SK-N-SH (cell line): ENCODE measurements around the gene NALCN. TPM values are rescaled to one million over a fixed set of nuclear protein-coding genes. Genes with fewer than 3 reads are reported as not detected.

ENCODE experiments used
- CTCF ChIA-PET: fragments of 300-600, 350-600 bp; formaldehyde crosslinking; extraction: SDS; loops from one replicate; lab custom pipeline; 2021; lab: Yijun Ruan, JAX
- POLR2A ChIA-PET: fragments of 350-600 bp; sonication (Branson Sonifier 250); formaldehyde crosslinking; extraction: SDS; loops from one replicate; lab custom pipeline; 2020; ENCODE audit warnings: antibody characterized with exemption, inconsistent platforms; lab: Yijun Ruan, JAX
- DNase-seq: peaks from one replicate; pipeline ENCODE4 v3.0.0; 2012
- H2AFZ ChIP-seq: fragments of 200-600 bp; sonication (generic); 2 replicates; pipeline ENCODE4 v1.8.1; 2016; ENCODE audit warnings: antibody characterized with exemption, mild to moderate bottlenecking, low read depth
- H3F3A ChIP-seq: fragments of 200-600 bp; sonication (generic); replicated peaks from 2 replicates; pipeline ENCODE3; 2016; ENCODE audit warnings: antibody characterized with exemption, mild to moderate bottlenecking; ENCODE audit not compliant: insufficient read depth
- H3K27ac ChIP-seq, 2 experiments: fragments of 200-500 bp in 1 of 2; fragments of 200-600 bp in 1 of 2; sonication (Bioruptor generic) in 1 of 2; sonication (generic), shearing (Covaris generic) in 1 of 2; 2 replicates each; pipeline versions ENCODE4 v1.5.1 to v1.6.1; 2014 to 2016; ENCODE audit warnings: low read depth in 2 of 2, inconsistent platforms in 1 of 2, low read length in 1 of 2, mild to moderate bottlenecking in 1 of 2, mixed read lengths in 1 of 2
- H3K27me3 ChIP-seq: fragments of 200-600 bp; sonication (generic), shearing (Covaris generic); 2 replicates; pipeline ENCODE4 v1.6.1; 2016; ENCODE audit warnings: mixed run types; ENCODE audit not compliant: insufficient read depth
- H3K36me3 ChIP-seq, 2 experiments: fragments of 200-500 bp in 1 of 2; fragments of 200-600 bp in 1 of 2; sonication (Bioruptor generic) in 1 of 2; sonication (generic) in 1 of 2; replicated peaks in 1 of 2; 2 replicates each; pipeline versions ENCODE3 to v1.5.1; 2014 to 2016; ENCODE audit warnings: low read length in 1 of 2, mild to moderate bottlenecking in 1 of 2; ENCODE audit not compliant: insufficient read depth in 2 of 2, control insufficient read depth in 1 of 2
- H3K4me1 ChIP-seq, 2 experiments: fragments of 200-500 bp in 1 of 2; fragments of 200-600 bp in 1 of 2; sonication (Bioruptor generic) in 1 of 2; sonication (generic), shearing (Covaris generic) in 1 of 2; 2 replicates each; pipeline versions ENCODE4 v1.5.1 to v1.6.1; 2014 to 2016; ENCODE audit warnings: low read depth in 1 of 2, low read length in 1 of 2, mixed run types in 1 of 2; ENCODE audit not compliant: insufficient read depth in 2 of 2, control insufficient read depth in 1 of 2
- H3K4me2 ChIP-seq: fragments of 200-600 bp; sonication (generic), shearing (Covaris generic); 2 replicates; pipeline ENCODE4 v1.6.1; 2017; ENCODE audit warnings: mixed run types
- H3K4me3 ChIP-seq, 2 experiments: fragments of 200-500 bp in 1 of 2; fragments of 200-600 bp in 1 of 2; sonication (Bioruptor generic) in 1 of 2; sonication (generic), shearing (Covaris generic) in 1 of 2; 2 replicates each; pipeline versions ENCODE4 v1.5.1 to v1.8.1; 2014 to 2016; ENCODE audit warnings: low read depth in 2 of 2, inconsistent platforms in 1 of 2, low read length in 1 of 2, mild to moderate bottlenecking in 1 of 2, mixed read lengths in 1 of 2, moderate library complexity in 1 of 2
- H3K79me2 ChIP-seq: fragments of 200-600 bp; sonication (generic); 2 replicates; pipeline ENCODE4 v1.8.1; 2017; ENCODE audit warnings: mild to moderate bottlenecking; ENCODE audit not compliant: insufficient read depth
- H3K9ac ChIP-seq: fragments of 200-600 bp; sonication (generic); 2 replicates; pipeline ENCODE4 v1.6.1; 2017; ENCODE audit warnings: mixed run types
- H3K9me2 ChIP-seq: fragments of 200-600 bp; sonication (generic); 2 replicates; pipeline ENCODE4 v1.6.1; 2017; ENCODE audit warnings: mixed run types
- H3K9me3 ChIP-seq: fragments of 200-600 bp; sonication (generic); 2 replicates; pipeline ENCODE4 v1.6.1; 2017; ENCODE audit warnings: mixed run types, mild to moderate bottlenecking, moderate library complexity
- H4K20me1 ChIP-seq: fragments of 200-600 bp; sonication (generic); 2 replicates; pipeline ENCODE4 v1.6.1; 2017; ENCODE audit warnings: mild to moderate bottlenecking, mixed run types; ENCODE audit not compliant: insufficient read depth
- CHD2 ChIP-seq: fragments of 150-350 bp; IDR thresholded peaks from 2 replicates; pipeline ENCODE4 v1.6.1; 2018; ENCODE audit warnings: low read length; ENCODE audit not compliant: partially characterized antibody
- EP300 ChIP-seq, 2 experiments: IDR thresholded peaks; 2 replicates each; pipeline versions ENCODE4 v1.4.0 to v1.6.1; 2012; ENCODE audit warnings: borderline replicate concordance in 1 of 2, low read depth in 1 of 2, low read length in 1 of 2
- FOXM1 ChIP-seq: IDR thresholded peaks from 2 replicates; pipeline ENCODE4 v1.4.0; 2012; ENCODE audit warnings: low read depth, mild to moderate bottlenecking
- GATA2 ChIP-seq: sonication (generic); formaldehyde crosslinking; IDR thresholded peaks from 2 replicates; pipeline ENCODE4 v1.5.0; 2020; ENCODE audit warnings: mild to moderate bottlenecking, missing genetic modification reagents
- JUND ChIP-seq: IDR thresholded peaks from 2 replicates; pipeline ENCODE4 v1.4.0; 2012
- MAX ChIP-seq: IDR thresholded peaks from 2 replicates; pipeline ENCODE4 v1.4.0; 2012; ENCODE audit warnings: low read depth
- MXI1 ChIP-seq: IDR thresholded peaks from 2 replicates; pipeline ENCODE4 v1.6.1; 2012; ENCODE audit warnings: mild to moderate bottlenecking, low read depth, low read length, improper control_type of control experiment
- RAD21 ChIP-seq: IDR thresholded peaks from 2 replicates; pipeline ENCODE4 v1.6.1; 2012; ENCODE audit warnings: mild to moderate bottlenecking, low read length
- RCOR1 ChIP-seq: fragments of 150-350 bp; IDR thresholded peaks from 2 replicates; pipeline ENCODE4 v1.6.1; 2017; ENCODE audit warnings: antibody characterized with exemption, low read length
- REST ChIP-seq: IDR thresholded peaks from 2 replicates; pipeline ENCODE4 v1.6.1; 2012; ENCODE audit warnings: mild to moderate bottlenecking, low read depth, low read length, moderate library complexity
- RFX5 ChIP-seq: IDR thresholded peaks from 2 replicates; pipeline ENCODE4 v1.6.1; 2012; ENCODE audit warnings: mild to moderate bottlenecking, improper control_type of control experiment, low read length
- SMC3 ChIP-seq: IDR thresholded peaks from 2 replicates; pipeline ENCODE4 v1.6.1; 2012; ENCODE audit warnings: low read depth, low read length, improper control_type of control experiment
- TCF12 ChIP-seq: IDR thresholded peaks from 2 replicates; pipeline ENCODE4 v1.4.0; 2012
- YY1 ChIP-seq: IDR thresholded peaks from 2 replicates; pipeline ENCODE4 v1.4.0; 2012; ENCODE audit warnings: low read depth, mild to moderate bottlenecking
- WGBS: methylation state at CpG from one replicate; pipeline ENCODE4 v1.1.6; 2017; ENCODE audit warnings: low lambda C conversion rate; 5-methylcytosine and 5-hydroxymethylcytosine counted together
- polyA plus RNA-seq, 3 experiments: library from polyadenylated mRNA; depleted of rRNA; stranded (reverse); fragments of >200 nt; gene quantifications; 2 replicates each; pipeline ENCODE4 v1.2.3, GENCODE V29; 2012
- TF ChIP-seq, protein P1 (sequence below): fragments of 150-350 bp; IDR thresholded peaks from 2 replicates; pipeline ENCODE4 v1.6.1; 2017; ENCODE audit warnings: antibody characterized with exemption, low read length, low read depth, borderline replicate concordance
- TF ChIP-seq, protein P2 (sequence below): fragments of 200-600 bp; sonication (generic); IDR thresholded peaks from 2 replicates; pipeline ENCODE4 v1.6.1; 2017; ENCODE audit warnings: antibody characterized with exemption, mild to moderate bottlenecking, moderate library complexity
- TF ChIP-seq, protein P3 (sequence below): IDR thresholded peaks from 2 replicates; pipeline ENCODE4; 2012

The NALCN gene
- polyA plus RNA-seq, 1 of the 3 experiments (the other 2 are of a cell fraction) = 3.0 TPM

DNA sequence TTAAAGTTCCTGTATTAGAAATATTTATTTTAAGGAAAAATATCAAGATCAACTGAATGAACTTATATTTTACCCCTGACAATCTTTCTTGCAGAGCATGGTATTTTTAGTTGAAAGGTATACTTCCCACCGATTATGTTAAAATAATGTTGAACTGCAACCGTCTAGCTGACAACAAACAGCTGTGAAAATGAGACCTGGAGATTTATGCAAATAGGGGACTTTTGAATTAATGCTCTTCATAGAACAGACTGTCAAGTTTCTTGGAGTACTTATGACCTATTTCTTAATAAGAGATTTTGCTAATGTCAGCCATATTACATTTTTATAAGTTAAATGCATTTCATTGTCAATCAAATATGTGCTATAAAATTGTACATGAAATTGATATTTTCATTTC is 210.9 kb downstream of the NALCN start:
- Histone ChIP-seq H3K79me2 (no peaks in the 10 kb centered on the region), H3F3A (peaks cover 26% of the 10 kb centered on the region), H3K4me3 (no peak overlapping the region), H2AFZ (no peak overlapping the region; the same call in 1 of the 2 replicates), H3K27ac (no peak overlapping the region), H3K36me3 (no peaks in the 10 kb centered on the region), H3K4me1 (peaks cover 5 to 22% of the 10 kb centered on the region in 2 experiments), H3K4me2 (no peak overlapping the region), H3K9ac (no peak overlapping the region), H3K27me3 (no peaks in the 10 kb centered on the region), H4K20me1 (no peaks in the 10 kb centered on the region), H3K9me3 (no peaks in the 10 kb centered on the region), H3K9me2 (no peaks in the 10 kb centered on the region)
- no peak for DNase-seq
- CTCF ChIA-PET = interaction anchor here (0.7 to 1.2 kb wide), 2 partner anchors 9 to 551 kb away, joined by 3 to 4 read pairs; no protein-coding TSS in a partner anchor
- POLR2A ChIA-PET = no interaction called here
- 76% methylated on average over 2 of the region's 2 CpGs for WGBS
- TF ChIP-seq MAX = no peak
- TF ChIP-seq YY1 = no peak
- TF ChIP-seq FOXM1 = no peak
- TF ChIP-seq, protein P1, sequence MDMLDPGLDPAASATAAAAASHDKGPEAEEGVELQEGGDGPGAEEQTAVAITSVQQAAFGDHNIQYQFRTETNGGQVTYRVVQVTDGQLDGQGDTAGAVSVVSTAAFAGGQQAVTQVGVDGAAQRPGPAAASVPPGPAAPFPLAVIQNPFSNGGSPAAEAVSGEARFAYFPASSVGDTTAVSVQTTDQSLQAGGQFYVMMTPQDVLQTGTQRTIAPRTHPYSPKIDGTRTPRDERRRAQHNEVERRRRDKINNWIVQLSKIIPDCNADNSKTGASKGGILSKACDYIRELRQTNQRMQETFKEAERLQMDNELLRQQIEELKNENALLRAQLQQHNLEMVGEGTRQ = no peak
- TF ChIP-seq RFX5 = no peak
- no peak for TF ChIP-seq SMC3
- TF ChIP-seq JUND = no peak

DNA sequence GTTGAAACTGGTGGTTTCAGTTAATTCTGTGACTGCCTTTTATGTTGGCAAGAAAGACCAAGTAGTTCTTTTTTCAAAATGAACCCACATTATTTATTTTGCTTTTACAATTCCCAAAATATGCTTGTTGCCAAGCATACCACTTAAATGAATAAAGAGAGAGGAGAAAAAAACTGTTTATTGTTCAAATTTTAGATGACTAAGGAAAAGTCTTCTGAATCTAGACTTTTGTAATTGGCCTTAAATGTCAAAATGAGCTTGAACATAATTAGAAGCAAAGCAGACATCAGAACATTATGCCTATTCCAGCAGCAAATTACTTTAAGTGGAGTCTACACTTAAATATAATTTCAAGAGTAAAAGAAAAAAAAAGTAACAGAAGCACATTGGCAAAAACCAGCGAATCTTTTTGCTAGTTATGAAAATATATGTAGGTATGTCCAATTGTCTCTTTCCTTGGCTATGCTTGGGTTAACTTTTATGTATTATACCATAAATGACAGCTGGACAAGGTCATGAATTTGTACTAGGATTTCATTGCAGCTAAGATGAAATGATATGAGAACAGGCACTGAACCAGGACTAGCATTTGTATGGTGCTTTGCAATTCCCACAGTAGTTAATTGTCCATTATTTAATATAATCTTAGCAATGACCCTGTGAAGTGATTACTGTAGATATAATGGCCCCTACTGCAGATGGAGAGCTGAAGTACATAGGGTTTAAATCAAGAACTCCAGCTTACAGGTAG is 211.9 kb downstream of the NALCN start:
- 6% methylated on average over 1 of the region's 1 CpG for WGBS
- CTCF ChIA-PET = interaction anchor here (0.7 to 1.7 kb wide), 3 partner anchors 10 to 552 kb away, joined by 3 to 6 read pairs (median 4); no protein-coding TSS in a partner anchor

More for the DNA sequence above, 211.9 kb downstream of the NALCN start:
- DNase-seq = peak; percentile 18
- H3K9me3 ChIP-seq = no peaks in the 10 kb centered on the region
- H3K4me3 ChIP-seq = no peak overlapping the region
- peaks cover 3 to 13% of the 10 kb centered on the region in 2 experiments; a peak in 3 of 4 replicates for H3K4me1 ChIP-seq
- H3F3A ChIP-seq = peaks cover 17% of the 10 kb centered on the region
- POLR2A ChIA-PET = no interaction called here
- H3K36me3 ChIP-seq = no peaks in the 10 kb centered on the region
- H3K27me3 ChIP-seq = no peaks in the 10 kb centered on the region
- H3K79me2 ChIP-seq = no peaks in the 10 kb centered on the region
- peak; percentile 50; the same call in 1 of the 2 replicates for TF ChIP-seq TCF12
- no peak for TF ChIP-seq RFX5
- no peak for TF ChIP-seq REST
- TF ChIP-seq, protein P2, sequence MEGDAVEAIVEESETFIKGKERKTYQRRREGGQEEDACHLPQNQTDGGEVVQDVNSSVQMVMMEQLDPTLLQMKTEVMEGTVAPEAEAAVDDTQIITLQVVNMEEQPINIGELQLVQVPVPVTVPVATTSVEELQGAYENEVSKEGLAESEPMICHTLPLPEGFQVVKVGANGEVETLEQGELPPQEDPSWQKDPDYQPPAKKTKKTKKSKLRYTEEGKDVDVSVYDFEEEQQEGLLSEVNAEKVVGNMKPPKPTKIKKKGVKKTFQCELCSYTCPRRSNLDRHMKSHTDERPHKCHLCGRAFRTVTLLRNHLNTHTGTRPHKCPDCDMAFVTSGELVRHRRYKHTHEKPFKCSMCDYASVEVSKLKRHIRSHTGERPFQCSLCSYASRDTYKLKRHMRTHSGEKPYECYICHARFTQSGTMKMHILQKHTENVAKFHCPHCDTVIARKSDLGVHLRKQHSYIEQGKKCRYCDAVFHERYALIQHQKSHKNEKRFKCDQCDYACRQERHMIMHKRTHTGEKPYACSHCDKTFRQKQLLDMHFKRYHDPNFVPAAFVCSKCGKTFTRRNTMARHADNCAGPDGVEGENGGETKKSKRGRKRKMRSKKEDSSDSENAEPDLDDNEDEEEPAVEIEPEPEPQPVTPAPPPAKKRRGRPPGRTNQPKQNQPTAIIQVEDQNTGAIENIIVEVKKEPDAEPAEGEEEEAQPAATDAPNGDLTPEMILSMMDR = no peak
- TF ChIP-seq GATA2 = peak; percentile 57; the same call in 1 of the 2 replicates
- peak; percentile 69 for TF ChIP-seq RCOR1
- no peak for TF ChIP-seq MXI1
- no peak for TF ChIP-seq SMC3
- peak in 1 of 2 experiments; percentile 10; a peak in 1 of 4 replicates for TF ChIP-seq EP300 (IDR thresholded peaks at IDR 0.05; ENCODE audit: borderline replicate concordance in 1 of 2, low read depth in 1 of 2, low read length in 1 of 2)
- peak; percentile 24 for TF ChIP-seq CHD2
- TF ChIP-seq, protein P3, sequence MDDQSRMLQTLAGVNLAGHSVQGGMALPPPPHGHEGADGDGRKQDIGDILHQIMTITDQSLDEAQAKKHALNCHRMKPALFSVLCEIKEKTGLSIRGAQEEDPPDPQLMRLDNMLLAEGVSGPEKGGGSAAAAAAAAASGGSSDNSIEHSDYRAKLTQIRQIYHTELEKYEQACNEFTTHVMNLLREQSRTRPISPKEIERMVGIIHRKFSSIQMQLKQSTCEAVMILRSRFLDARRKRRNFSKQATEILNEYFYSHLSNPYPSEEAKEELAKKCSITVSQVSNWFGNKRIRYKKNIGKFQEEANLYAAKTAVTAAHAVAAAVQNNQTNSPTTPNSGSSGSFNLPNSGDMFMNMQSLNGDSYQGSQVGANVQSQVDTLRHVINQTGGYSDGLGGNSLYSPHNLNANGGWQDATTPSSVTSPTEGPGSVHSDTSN = no peak
- TF ChIP-seq RAD21 = no peak
- no peak overlapping the region for H3K9ac ChIP-seq
- H4K20me1 ChIP-seq = no peaks in the 10 kb centered on the region
- peak overlapping the region; percentile 48; the same call in 1 of the 2 replicates for H2AFZ ChIP-seq
- no peaks in the 10 kb centered on the region for H3K9me2 ChIP-seq
- H3K4me2 ChIP-seq = peak overlapping the region; percentile 25; the same call in 1 of the 2 replicates
- peak overlapping the region; percentile 70 to 77; a peak in 3 of 4 replicates for H3K27ac ChIP-seq
